Natural killer cell (primary cell): ENCODE measurements around the gene SLC25A42. TPM values are rescaled to one million over a fixed set of nuclear protein-coding genes. Genes with fewer than 3 reads are reported as not detected.

Experiments
- ATAC-seq, 3 donors: fragments of 150-1000 bp in 2 of 3; fragments of 200-7000 bp in 1 of 3; cut with Tn5 transposase; 1 replicate in 1 of 3; 2 replicates in 2 of 3; pipeline ENCODE4 v1.10.0; 2021; ENCODE audit warnings: mild to moderate bottlenecking in 2 of 3, moderate library complexity in 2 of 3
- DNase-seq, 2 donors: peaks; one replicate each; pipeline versions ENCODE4 v3.0.0 to v3.0.0-alpha.2; 2013 to 2021; ENCODE audit warnings: mixed read lengths in 1 of 2
- H3K27ac ChIP-seq: one replicate; pipeline ENCODE4 v1.5.1; 2013; ENCODE audit warnings: mild to moderate bottlenecking, low read length
- H3K27me3 ChIP-seq: one replicate; pipeline ENCODE4 v1.6.1; 2013; ENCODE audit warnings: low read length; ENCODE audit not compliant: control insufficient read depth, insufficient read depth
- H3K36me3 ChIP-seq: one replicate; pipeline ENCODE4 v1.6.1; 2013; ENCODE audit warnings: low read length; ENCODE audit not compliant: control insufficient read depth, insufficient read depth
- H3K4me1 ChIP-seq: one replicate; pipeline ENCODE4 v1.6.1; 2013; ENCODE audit warnings: low read length; ENCODE audit not compliant: control insufficient read depth, insufficient read depth
- H3K4me3 ChIP-seq: one replicate; pipeline ENCODE4 v1.5.1; 2013; ENCODE audit warnings: low read length
- H3K9me3 ChIP-seq: one replicate; pipeline ENCODE4 v1.6.1; 2013; ENCODE audit warnings: low read length; ENCODE audit not compliant: control insufficient read depth, insufficient read depth
- H3K27ac Mint-ChIP-seq, 2 donors: one replicate each; pipeline ENCODE4 v1.8.0; 2022; ENCODE audit warnings: mild to moderate bottlenecking in 2 of 2, mixed read lengths in 2 of 2, moderate library complexity in 1 of 2
- H3K27me3 Mint-ChIP-seq, 2 donors: one replicate each; pipeline ENCODE4 v1.8.0; 2022; ENCODE audit warnings: low read depth in 2 of 2, mixed read lengths in 2 of 2
- H3K36me3 Mint-ChIP-seq: one replicate; pipeline ENCODE4 v1.8.0; 2022; ENCODE audit warnings: mixed read lengths
- H3K4me1 Mint-ChIP-seq, 2 donors: one replicate each; pipeline ENCODE4 v1.8.0; 2022; ENCODE audit warnings: mixed read lengths in 2 of 2
- H3K4me3 Mint-ChIP-seq: one replicate; pipeline ENCODE4 v1.8.0; 2022; ENCODE audit warnings: mild to moderate bottlenecking, moderate library complexity, mixed read lengths
- H3K9me3 Mint-ChIP-seq, 2 donors: one replicate each; pipeline ENCODE4 v1.8.0; 2022; ENCODE audit warnings: mixed read lengths in 2 of 2
- CTCF ChIP-seq: fragments of 200-600 bp; IDR thresholded peaks from one replicate; pipeline ENCODE4 v1.8.0; 2022; ENCODE audit warnings: antibody characterized with exemption
- WGBS: methylation state at CpG from one replicate; pipeline ENCODE4 v1.1.7; 2013; ENCODE audit warnings: missing lambda C conversion rate; ENCODE audit not compliant: insufficient coverage; 5-methylcytosine and 5-hydroxymethylcytosine counted together
- intact Hi-C: fragments of 100-400 bp; cut with micrococcal nuclease; formaldehyde crosslinking; loops from one replicate; pipeline ENCODE4 v1.14.2; 2022
- total RNA-seq, 4 donors: library from RNA; stranded (reverse); fragments of 120-200 nt in 1 of 4; gene quantifications; one replicate each; pipeline versions ENCODE4 v1.2.3 to v1.2.4, GENCODE V29; 2013 to 2022

SLC25A42 gene
- total RNA-seq, 3 donors from 2014 or later (not counting 1 experiment from before 2014, with no cell fraction given): 34.6 to 50.3 (median 41.8) TPM

- peak within 1 kb of the TSS; percentile 92 to 95 for H3K27ac Mint-ChIP-seq
- Histone ChIP-seq H3K9me3 (no peaks in the 10 kb centered on the region), H3K4me3 (peak within 1 kb of the TSS; percentile 84), H3K27ac (peak within 1 kb of the TSS; percentile 69), H3K4me1 (peaks cover 29% of the 10 kb centered on the region), H3K27me3 (no peaks in the 10 kb centered on the region), H3K36me3 (peaks cover 5% of the 10 kb centered on the region)
- no peaks in the 10 kb centered on the region for H3K9me3 Mint-ChIP-seq
- under 1% methylated on average over 94 of the region's 94 CpGs for WGBS
- H3K4me3 Mint-ChIP-seq: peak within 1 kb of the TSS; percentile 96
- H3K36me3 Mint-ChIP-seq: no peaks in the 10 kb centered on the region
- DNase-seq: peak; percentile 93 to 96
- peak; percentile 74 to 88 (median 81) for ATAC-seq
- H3K27me3 Mint-ChIP-seq: no peaks in the 10 kb centered on the region
- H3K4me1 Mint-ChIP-seq: peaks cover 17 to 22% of the 10 kb centered on the region in 2 donors
- intact Hi-C loops: loop anchor here (1.0 kb wide), 1 partner anchor 114 kb away; the partner anchor contains the start of genes COPE and DDX49
- no peak for TF ChIP-seq CTCF
Observed at GRCh38 chr19:19033426-19034203, 30.2 kb upstream of the SLC25A42 start, which contains the start of the genes ARMC6 and SUGP2. Gene ARMC6, plus strand, starts transcription at chr19:19033603. Its CDS starts 607 bp downstream, at chr19:19034210. Gene SUGP2, minus strand, starts transcription at chr19:19033517. Its CDS starts 2,446 bp downstream, at chr19:19031071.

- peak; percentile 27 to 59 (median 28) for ATAC-seq
Observed at GRCh38 chr19:19034204-19034624, 29.6 kb upstream of the SLC25A42 start.

GRCh38 chr19:19039901-19040300 lies 23.9 kb upstream of the SLC25A42 start:
- H3K4me3 ChIP-seq: no peak overlapping the region
- H3K4me1 ChIP-seq: peaks cover 25% of the 10 kb centered on the region
- intact Hi-C loops: loop anchor here (1.0 kb wide), 1 partner anchor 23 kb away; the partner anchor contains the start of gene SLC25A42
- H3K27me3 ChIP-seq: no peaks in the 10 kb centered on the region
- H3K4me1 Mint-ChIP-seq: peaks cover 21 to 22% of the 10 kb centered on the region in 2 donors
- H3K9me3 ChIP-seq: no peaks in the 10 kb centered on the region
- H3K4me3 Mint-ChIP-seq: peak overlapping the region; percentile 76
- peak overlapping the region; percentile 86 for H3K27ac ChIP-seq
- WGBS: 12% methylated on average over 4 of the region's 4 CpGs
- peak overlapping the region; percentile 84 to 92 for H3K27ac Mint-ChIP-seq
- peak; percentile 94 to 97 (median 95) for ATAC-seq
- peak; percentile 45 to 67 for DNase-seq
- no peaks in the 10 kb centered on the region for H3K36me3 Mint-ChIP-seq
- H3K9me3 Mint-ChIP-seq: no peaks in the 10 kb centered on the region
- H3K27me3 Mint-ChIP-seq: no peaks in the 10 kb centered on the region
- TF ChIP-seq CTCF: no peak
- peaks cover 17% of the 10 kb centered on the region for H3K36me3 ChIP-seq

More at GRCh38 chr19:19034204-19034624, 29.6 kb upstream of the SLC25A42 start:
- Histone ChIP-seq H3K27me3 (no peaks in the 10 kb centered on the region), H3K4me1 (peaks cover 35% of the 10 kb centered on the region), H3K9me3 (no peaks in the 10 kb centered on the region), H3K4me3 (peak overlapping the region; percentile 59), H3K27ac (peak overlapping the region; percentile 68), H3K36me3 (peaks cover 2% of the 10 kb centered on the region)
- DNase-seq: peak; percentile 43 to 79
- WGBS: 6% methylated on average over 10 of the region's 10 CpGs
- intact Hi-C loops: no loop called here
- TF ChIP-seq CTCF: no peak
- H3K36me3 Mint-ChIP-seq: no peaks in the 10 kb centered on the region
- H3K9me3 Mint-ChIP-seq: no peaks in the 10 kb centered on the region
- H3K4me1 Mint-ChIP-seq: peaks cover 20 to 25% of the 10 kb centered on the region in 2 donors
- no peaks in the 10 kb centered on the region for H3K27me3 Mint-ChIP-seq
- peak overlapping the region; percentile 84 for H3K4me3 Mint-ChIP-seq
- peak overlapping the region; percentile 80 to 95 for H3K27ac Mint-ChIP-seq
